Measurements from ENCODE around the gene SMIM17.

SMIM17 gene

GRCh38 chr19:56601375-56601774, 41.6 kb upstream of the SMIM17 start:
- TF ChIP-seq, protein P1, sequence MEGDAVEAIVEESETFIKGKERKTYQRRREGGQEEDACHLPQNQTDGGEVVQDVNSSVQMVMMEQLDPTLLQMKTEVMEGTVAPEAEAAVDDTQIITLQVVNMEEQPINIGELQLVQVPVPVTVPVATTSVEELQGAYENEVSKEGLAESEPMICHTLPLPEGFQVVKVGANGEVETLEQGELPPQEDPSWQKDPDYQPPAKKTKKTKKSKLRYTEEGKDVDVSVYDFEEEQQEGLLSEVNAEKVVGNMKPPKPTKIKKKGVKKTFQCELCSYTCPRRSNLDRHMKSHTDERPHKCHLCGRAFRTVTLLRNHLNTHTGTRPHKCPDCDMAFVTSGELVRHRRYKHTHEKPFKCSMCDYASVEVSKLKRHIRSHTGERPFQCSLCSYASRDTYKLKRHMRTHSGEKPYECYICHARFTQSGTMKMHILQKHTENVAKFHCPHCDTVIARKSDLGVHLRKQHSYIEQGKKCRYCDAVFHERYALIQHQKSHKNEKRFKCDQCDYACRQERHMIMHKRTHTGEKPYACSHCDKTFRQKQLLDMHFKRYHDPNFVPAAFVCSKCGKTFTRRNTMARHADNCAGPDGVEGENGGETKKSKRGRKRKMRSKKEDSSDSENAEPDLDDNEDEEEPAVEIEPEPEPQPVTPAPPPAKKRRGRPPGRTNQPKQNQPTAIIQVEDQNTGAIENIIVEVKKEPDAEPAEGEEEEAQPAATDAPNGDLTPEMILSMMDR (IDR thresholded peaks at IDR 0.05; ENCODE audit: control insufficient read depth, insufficient read depth, low read depth, low read length, missing control alignments), result no peak
- H3K4me3 ChIP-seq (ENCODE audit: control insufficient read depth, low read depth, low read length), result no peak overlapping the region
- DNase-seq (ENCODE audit: low read depth), result no peak

DNA sequence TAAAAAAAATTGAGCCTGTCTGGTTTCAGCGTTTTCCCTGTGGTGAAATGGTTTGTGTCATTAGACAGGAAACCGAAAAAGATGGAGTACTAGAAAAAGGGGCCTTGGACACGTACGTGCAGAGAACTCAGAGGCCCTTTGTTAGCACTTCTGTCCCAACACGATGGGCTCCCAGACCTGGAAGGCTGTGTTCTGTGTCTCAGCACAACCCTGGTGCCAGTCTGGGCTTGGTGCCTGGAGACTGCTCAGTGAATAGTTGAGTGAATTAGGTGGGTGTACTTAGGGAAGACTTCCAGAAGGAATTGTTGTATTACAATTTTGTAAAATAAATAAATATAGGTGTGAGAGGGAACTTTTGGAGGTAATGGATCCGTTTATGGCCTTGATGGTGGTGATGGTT, 39.1 kb upstream of the SMIM17 start:
- no peak overlapping the region for H3K4me3 ChIP-seq (ENCODE audit: control insufficient read depth, low read depth, low read length)
- no peak for DNase-seq (ENCODE audit: low read depth)
- TF ChIP-seq, protein P1 (IDR thresholded peaks at IDR 0.05; ENCODE audit: control insufficient read depth, insufficient read depth, low read depth, low read length, missing control alignments), result no peak

- DNase-seq (ENCODE audit: low read depth), result no peak
- TF ChIP-seq, protein P1 (IDR thresholded peaks at IDR 0.05; ENCODE audit: control insufficient read depth, insufficient read depth, low read depth, low read length, missing control alignments), result no peak
- no peak overlapping the region for H3K4me3 ChIP-seq (ENCODE audit: control insufficient read depth, low read depth, low read length)
Observed at GRCh38 chr19:56608274-56608964, 34.5 kb upstream of the SMIM17 start.

DNA sequence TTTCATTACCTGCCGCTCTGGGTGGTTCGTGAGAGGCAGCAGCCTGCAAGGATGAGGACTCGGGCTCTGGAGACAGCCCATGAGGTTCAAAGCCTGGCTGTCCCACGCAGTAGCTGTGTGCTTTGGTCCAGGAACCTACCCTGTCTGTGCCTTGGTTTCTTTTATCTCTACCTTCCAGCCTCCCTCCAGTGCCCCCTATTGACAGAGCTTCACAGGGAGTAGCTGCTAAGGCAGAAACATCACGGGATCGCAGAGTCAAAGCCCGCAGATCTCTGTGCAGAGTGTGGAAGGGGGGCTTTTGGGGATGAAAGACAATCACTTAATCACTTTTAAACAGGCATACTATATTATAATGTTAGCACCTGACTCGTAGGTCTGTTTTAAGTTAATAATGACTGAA, 31.7 kb upstream of the SMIM17 start:
- no peak for DNase-seq (ENCODE audit: low read depth)
- TF ChIP-seq, protein P1 (IDR thresholded peaks at IDR 0.05; ENCODE audit: control insufficient read depth, insufficient read depth, low read depth, low read length, missing control alignments), result no peak
- no peak overlapping the region for H3K4me3 ChIP-seq (ENCODE audit: control insufficient read depth, low read depth, low read length)

- DNase-seq (ENCODE audit: low read depth), result no peak
- TF ChIP-seq, protein P1 (IDR thresholded peaks at IDR 0.05; ENCODE audit: control insufficient read depth, insufficient read depth, low read depth, low read length, missing control alignments), result no peak
- H3K4me3 ChIP-seq (ENCODE audit: control insufficient read depth, low read depth, low read length), result no peak overlapping the region
Observed at GRCh38 chr19:56612737-56613136, 30.2 kb upstream of the SMIM17 start.

DNA sequence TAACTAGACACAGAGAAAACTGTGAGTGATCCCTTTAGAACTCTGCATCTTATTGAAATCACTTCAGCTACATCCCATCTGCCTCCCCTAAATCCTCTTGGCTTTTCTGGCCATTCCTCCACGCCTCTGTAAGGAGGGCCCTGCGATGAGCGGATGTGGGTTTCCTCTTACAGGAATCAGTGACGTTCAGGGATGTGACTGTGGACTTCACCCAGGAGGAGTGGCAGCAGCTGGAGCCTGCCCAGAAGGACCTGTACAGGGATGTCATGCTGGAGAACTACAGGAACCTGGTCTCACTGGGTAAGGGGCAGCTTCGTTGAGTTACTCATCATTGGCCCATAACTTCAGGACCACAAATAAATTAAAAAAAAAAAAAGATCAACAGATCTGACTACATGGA, 29.3 kb upstream of the SMIM17 start:
- DNase-seq (ENCODE audit: low read depth), result no peak
- no peak overlapping the region for H3K4me3 ChIP-seq (ENCODE audit: control insufficient read depth, low read depth, low read length)
- TF ChIP-seq, protein P1 (IDR thresholded peaks at IDR 0.05; ENCODE audit: control insufficient read depth, insufficient read depth, low read depth, low read length, missing control alignments), result no peak
